ENCODE measurements around the gene FRY. TPM values are rescaled to one million over a fixed set of nuclear protein-coding genes. Genes with fewer than 3 reads are reported as not detected.

The FRY gene
- total and polyA plus RNA-seq, 2 of the 13 experiments (the other 11 are each of a cell fraction or from before 2014, with no cell fraction given): 8.2 to 13.1 TPM

- peak; percentile 10; the same call in 1 of the 2 replicates for TF ChIP-seq RARA (CRISPR knock-in tag; IDR thresholded peaks at IDR 0.05)
- TF ChIP-seq, protein P1, sequence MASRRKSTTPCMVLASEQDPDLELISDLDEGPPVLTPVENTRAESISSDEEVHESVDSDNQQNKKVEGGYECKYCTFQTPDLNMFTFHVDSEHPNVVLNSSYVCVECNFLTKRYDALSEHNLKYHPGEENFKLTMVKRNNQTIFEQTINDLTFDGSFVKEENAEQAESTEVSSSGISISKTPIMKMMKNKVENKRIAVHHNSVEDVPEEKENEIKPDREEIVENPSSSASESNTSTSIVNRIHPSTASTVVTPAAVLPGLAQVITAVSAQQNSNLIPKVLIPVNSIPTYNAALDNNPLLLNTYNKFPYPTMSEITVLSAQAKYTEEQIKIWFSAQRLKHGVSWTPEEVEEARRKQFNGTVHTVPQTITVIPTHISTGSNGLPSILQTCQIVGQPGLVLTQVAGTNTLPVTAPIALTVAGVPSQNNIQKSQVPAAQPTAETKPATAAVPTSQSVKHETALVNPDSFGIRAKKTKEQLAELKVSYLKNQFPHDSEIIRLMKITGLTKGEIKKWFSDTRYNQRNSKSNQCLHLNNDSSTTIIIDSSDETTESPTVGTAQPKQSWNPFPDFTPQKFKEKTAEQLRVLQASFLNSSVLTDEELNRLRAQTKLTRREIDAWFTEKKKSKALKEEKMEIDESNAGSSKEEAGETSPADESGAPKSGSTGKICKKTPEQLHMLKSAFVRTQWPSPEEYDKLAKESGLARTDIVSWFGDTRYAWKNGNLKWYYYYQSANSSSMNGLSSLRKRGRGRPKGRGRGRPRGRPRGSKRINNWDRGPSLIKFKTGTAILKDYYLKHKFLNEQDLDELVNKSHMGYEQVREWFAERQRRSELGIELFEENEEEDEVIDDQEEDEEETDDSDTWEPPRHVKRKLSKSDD (CRISPR knock-in tag; IDR thresholded peaks at IDR 0.05; ENCODE audit: low read depth): no peak
- TF ChIP-seq ZNF350 (CRISPR knock-in tag; IDR thresholded peaks at IDR 0.05; ENCODE audit: borderline replicate concordance, low read depth): no peak
- TF ChIP-seq PTBP1 (IDR thresholded peaks at IDR 0.05; ENCODE audit: low read depth, low read length, poor library complexity, severe bottlenecking): no peak
- peak; percentile 62; the same call in 1 of the 2 replicates for TF ChIP-seq NCOR1 (IDR thresholded peaks at IDR 0.05; ENCODE audit: borderline replicate concordance, low read length)
- peak; percentile 83 for TF ChIP-seq BCL6 (CRISPR knock-in tag; IDR thresholded peaks at IDR 0.05)
- TF ChIP-seq HDAC2 (CRISPR knock-in tag; IDR thresholded peaks at IDR 0.05): 0 out of 2 replicates have a peak, but pooled peaks have one; percentile 21
- no peak for TF ChIP-seq HOXA3 (CRISPR knock-in tag; IDR thresholded peaks at IDR 0.05)
- TF ChIP-seq NR2F6 (IDR thresholded peaks at IDR 0.05): 0 out of 2 replicates have a peak, but pooled peaks have one; percentile 26
- no peak for TF ChIP-seq NR2F6 (CRISPR knock-in tag; IDR thresholded peaks at IDR 0.05)
- TF ChIP-seq SMAD1 (CRISPR knock-in tag; IDR thresholded peaks at IDR 0.05; ENCODE audit: borderline replicate concordance, low read depth): no peak
- TF ChIP-seq SOX13 (IDR thresholded peaks at IDR 0.05): no peak
- peak in 1 of 2 experiments; percentile 71; a peak in 2 of 4 replicates for TF ChIP-seq SOX13 (CRISPR knock-in tag; conservative IDR thresholded peaks at IDR 0.05 in 1 of 2, IDR thresholded peaks at IDR 0.05 in 1 of 2)
- TF ChIP-seq GATAD2A (CRISPR knock-in tag; IDR thresholded peaks at IDR 0.05): peak; percentile 68
- peak; percentile 43; the same call in 1 of the 2 replicates for TF ChIP-seq ZNF7 (CRISPR knock-in tag; IDR thresholded peaks at IDR 0.05)
- TF ChIP-seq SOX6 (IDR thresholded peaks at IDR 0.05): no peak
- TF ChIP-seq SOX6 (CRISPR knock-in tag; IDR thresholded peaks at IDR 0.05): no peak; the same call in 1 of the 2 replicates
- peak; percentile 50 for TF ChIP-seq CREM (IDR thresholded peaks at IDR 0.05)
- TF ChIP-seq CREM (CRISPR knock-in tag; IDR thresholded peaks at IDR 0.05): no peak
- TF ChIP-seq EP300 (IDR thresholded peaks at IDR 0.05; ENCODE audit: low read depth in 2 of 2, low read length in 2 of 2): peak in 1 of 2 experiments; percentile 64; a peak in 2 of 4 replicates
- TF ChIP-seq EP300 (CRISPR knock-in tag; IDR thresholded peaks at IDR 0.05; ENCODE audit: borderline replicate concordance): no peak
- peak; percentile 87 for TF ChIP-seq ELF3 (CRISPR knock-in tag; IDR thresholded peaks at IDR 0.05)
- TF ChIP-seq ZSCAN31 (CRISPR knock-in tag; IDR thresholded peaks at IDR 0.05; ENCODE audit: low read depth): no peak
- peak; percentile 45; the same call in 1 of the 2 replicates for TF ChIP-seq ISL2 (CRISPR knock-in tag; IDR thresholded peaks at IDR 0.05)
- no peak for TF ChIP-seq SMC3 (IDR thresholded peaks at IDR 0.05; ENCODE audit: low read length)
- TF ChIP-seq SAP130 (CRISPR knock-in tag; IDR thresholded peaks at IDR 0.05; ENCODE audit: low read depth): peak; percentile 43; the same call in 1 of the 2 replicates
- TF ChIP-seq ARID3A (IDR thresholded peaks at IDR 0.05; ENCODE audit: low read depth, low read length): peak; percentile 85
- peak; percentile 47 for TF ChIP-seq NCOA2 (CRISPR knock-in tag; IDR thresholded peaks at IDR 0.05)
- no peak for TF ChIP-seq ZNF547 (CRISPR knock-in tag; IDR thresholded peaks at IDR 0.05)
- peak; percentile 41; the same call in 1 of the 2 replicates for TF ChIP-seq HNF4G (IDR thresholded peaks at IDR 0.05; ENCODE audit: borderline replicate concordance, low read depth, low read length)
- no peak for TF ChIP-seq HNF4G (CRISPR knock-in tag; IDR thresholded peaks at IDR 0.05; ENCODE audit: borderline replicate concordance, low read depth)
Measured at GRCh38 chr13:32075170-32075851, 43.7 kb downstream of the FRY start (continued).

Data from HepG2 (cell line).